Lung (tissue), 12 donors: Measurements from ENCODE around the gene CDK11B. TPM values are rescaled to one million over a fixed set of nuclear protein-coding genes. Genes with fewer than 3 reads are reported as not detected.

Experiments used
- ATAC-seq: fragments of 200-7000 bp; cut with Tn5 transposase; one replicate; pipeline ENCODE4 v1.9.1; 2020; ENCODE audit warnings: moderate number of reproducible peaks; ENCODE audit not compliant: insufficient read depth, low FRiP score
- DNase-seq, 3 donors: peaks; one replicate each; pipeline ENCODE4 v3.0.0-alpha.2; 2013 to 2017
- H3K27ac ChIP-seq, 2 donors: one replicate each; pipeline ENCODE4 v1.5.1; 2013; ENCODE audit warnings: mild to moderate bottlenecking in 2 of 2, moderate library complexity in 2 of 2, control low read depth in 1 of 2, inconsistent platforms in 1 of 2, low read depth in 1 of 2, low read length in 1 of 2
- H3K27me3 ChIP-seq, 3 donors: one replicate each; pipeline ENCODE4 v1.5.1; 2013; ENCODE audit warnings: low read length in 2 of 3; ENCODE audit not compliant: control insufficient read depth in 3 of 3, insufficient read depth in 3 of 3
- H3K36me3 ChIP-seq, 4 donors: one replicate each; pipeline ENCODE4 v1.5.1; 2013; ENCODE audit warnings: low read length in 4 of 4, mild to moderate bottlenecking in 1 of 4, moderate library complexity in 1 of 4; ENCODE audit not compliant: control insufficient read depth in 4 of 4, insufficient read depth in 4 of 4
- H3K4me1 ChIP-seq, 5 donors: one replicate each; pipeline ENCODE4 v1.5.1; 2013; ENCODE audit warnings: low read length in 5 of 5, mild to moderate bottlenecking in 2 of 5, moderate library complexity in 1 of 5; ENCODE audit not compliant: control insufficient read depth in 5 of 5, insufficient read depth in 5 of 5
- H3K4me3 ChIP-seq: one replicate; pipeline ENCODE4 v1.5.1; 2013; ENCODE audit warnings: mild to moderate bottlenecking, control low read depth, moderate library complexity
- H3K9ac ChIP-seq, 2 donors: one replicate each; pipeline ENCODE4 v1.5.1; 2013; ENCODE audit warnings: low read length in 2 of 2, control low read depth in 1 of 2; ENCODE audit not compliant: insufficient read depth in 1 of 2
- H3K9me3 ChIP-seq, 4 donors: one replicate each; pipeline ENCODE4 v1.5.1; 2013; ENCODE audit warnings: low read length in 3 of 4, mild to moderate bottlenecking in 1 of 4, moderate library complexity in 1 of 4; ENCODE audit not compliant: control insufficient read depth in 4 of 4, insufficient read depth in 3 of 4
- WGBS, 2 donors: extraction: QIAGEN DNeasy Blood & Tissue Kit; methylation state at CpG; one replicate each; pipeline ENCODE4 v1.1.7; 2013; 5-methylcytosine and 5-hydroxymethylcytosine counted together
- polyA plus RNA-seq, 2 donors: library from polyadenylated mRNA; stranded (reverse); fragments of 200-250 nt; gene quantifications; one replicate each; pipeline ENCODE4 v1.2.1, GENCODE V29; 2013
- total RNA-seq, 2 donors: library from RNA; depleted of rRNA in 1 of 2; stranded (reverse); fragments of >200 nt in 1 of 2; gene quantifications; one replicate each; pipeline ENCODE4 v1.2.1, GENCODE V29; 2014 to 2021
- TF ChIP-seq, protein P1 (sequence below): IDR thresholded peaks from 2 replicates; pipeline ENCODE4 v1.5.1; 2012; ENCODE audit warnings: mild to moderate bottlenecking; ENCODE audit errors: control extremely low read depth, extremely low read depth
- donor health status: control.
- donor health status: control.
- donor health status: Bipolar disorder and iron deficiency.
- donor health status: healthy.
- donor health status: DM: yes; HTN: yes; CAD: no.

CDK11B gene
- total and polyA plus RNA-seq, 4 donors = 15.7 to 39.6 (median 24.2) TPM

DNA sequence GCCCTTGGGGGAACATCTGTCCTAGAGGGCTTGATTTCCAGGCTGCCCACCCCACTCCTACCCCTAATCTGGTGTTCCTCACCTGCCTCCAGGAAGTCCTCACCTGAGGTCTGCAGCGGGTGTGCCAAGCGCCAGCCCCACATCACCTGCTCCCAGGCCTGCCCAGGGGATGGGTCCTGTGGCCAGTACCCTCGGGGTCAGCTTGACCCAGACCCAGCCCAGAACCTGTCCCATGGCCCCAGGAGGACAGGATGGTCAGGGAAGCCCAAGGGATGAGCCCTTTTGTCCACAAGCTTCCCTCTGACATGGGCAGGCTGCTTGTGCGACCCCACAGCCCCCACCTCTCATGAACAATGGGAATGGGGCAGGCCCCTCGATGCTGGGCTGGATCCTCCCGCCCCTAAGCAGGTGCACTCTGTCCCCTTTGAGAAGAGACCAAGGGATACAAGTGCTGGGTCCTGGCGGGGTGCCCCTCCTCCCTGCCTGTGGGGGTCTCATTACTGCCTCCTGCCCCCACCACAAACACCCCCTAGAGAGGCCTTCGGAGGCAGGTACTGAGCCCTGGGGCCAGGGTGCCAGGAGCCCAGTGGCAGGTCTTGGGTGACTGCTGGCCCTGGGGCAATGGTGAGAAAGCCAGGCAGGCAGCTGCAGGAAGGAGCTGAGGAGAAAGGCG lies 40.3 kb downstream of the CDK11B start:
- no peak overlapping the region for H3K27ac ChIP-seq
- WGBS, 2 donors = 94 to 97% methylated on average over 9 of the region's 9 CpGs
- no peak overlapping the region for H3K4me3 ChIP-seq
- H3K4me1 ChIP-seq = peaks cover 0 to 25% (median 13%) of the 10 kb centered on the region in 5 donors
- ATAC-seq = no peak
- no peak overlapping the region for H3K9ac ChIP-seq
- H3K36me3 ChIP-seq = peaks cover 0 to 12% (median 9%) of the 10 kb centered on the region in 4 donors
- no peaks in the 10 kb centered on the region for H3K27me3 ChIP-seq
- TF ChIP-seq, protein P1, sequence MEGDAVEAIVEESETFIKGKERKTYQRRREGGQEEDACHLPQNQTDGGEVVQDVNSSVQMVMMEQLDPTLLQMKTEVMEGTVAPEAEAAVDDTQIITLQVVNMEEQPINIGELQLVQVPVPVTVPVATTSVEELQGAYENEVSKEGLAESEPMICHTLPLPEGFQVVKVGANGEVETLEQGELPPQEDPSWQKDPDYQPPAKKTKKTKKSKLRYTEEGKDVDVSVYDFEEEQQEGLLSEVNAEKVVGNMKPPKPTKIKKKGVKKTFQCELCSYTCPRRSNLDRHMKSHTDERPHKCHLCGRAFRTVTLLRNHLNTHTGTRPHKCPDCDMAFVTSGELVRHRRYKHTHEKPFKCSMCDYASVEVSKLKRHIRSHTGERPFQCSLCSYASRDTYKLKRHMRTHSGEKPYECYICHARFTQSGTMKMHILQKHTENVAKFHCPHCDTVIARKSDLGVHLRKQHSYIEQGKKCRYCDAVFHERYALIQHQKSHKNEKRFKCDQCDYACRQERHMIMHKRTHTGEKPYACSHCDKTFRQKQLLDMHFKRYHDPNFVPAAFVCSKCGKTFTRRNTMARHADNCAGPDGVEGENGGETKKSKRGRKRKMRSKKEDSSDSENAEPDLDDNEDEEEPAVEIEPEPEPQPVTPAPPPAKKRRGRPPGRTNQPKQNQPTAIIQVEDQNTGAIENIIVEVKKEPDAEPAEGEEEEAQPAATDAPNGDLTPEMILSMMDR = no peak
- no peaks in the 10 kb centered on the region for H3K9me3 ChIP-seq
- DNase-seq = no peak

DNA sequence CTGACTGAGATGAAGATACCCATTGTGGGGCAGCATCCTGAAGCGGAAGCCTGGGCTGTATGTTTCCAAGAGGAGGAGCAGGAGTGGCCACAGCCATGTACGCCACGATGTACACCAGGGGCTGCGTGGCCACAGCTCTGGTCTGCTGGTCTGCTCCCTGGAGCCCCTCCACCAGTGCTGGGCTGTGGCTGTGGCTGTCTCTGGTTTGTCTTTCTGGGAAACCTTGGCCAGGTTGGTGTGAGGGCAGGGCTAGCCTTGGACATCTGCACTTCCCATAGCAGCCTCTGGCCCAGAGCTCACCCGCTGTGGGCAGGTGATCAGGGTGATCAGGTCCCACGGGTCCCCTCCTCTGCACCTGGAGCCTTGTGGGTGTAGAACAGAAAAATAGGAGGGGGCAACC lies 40.9 kb downstream of the CDK11B start:
- no peak for DNase-seq

DNA sequence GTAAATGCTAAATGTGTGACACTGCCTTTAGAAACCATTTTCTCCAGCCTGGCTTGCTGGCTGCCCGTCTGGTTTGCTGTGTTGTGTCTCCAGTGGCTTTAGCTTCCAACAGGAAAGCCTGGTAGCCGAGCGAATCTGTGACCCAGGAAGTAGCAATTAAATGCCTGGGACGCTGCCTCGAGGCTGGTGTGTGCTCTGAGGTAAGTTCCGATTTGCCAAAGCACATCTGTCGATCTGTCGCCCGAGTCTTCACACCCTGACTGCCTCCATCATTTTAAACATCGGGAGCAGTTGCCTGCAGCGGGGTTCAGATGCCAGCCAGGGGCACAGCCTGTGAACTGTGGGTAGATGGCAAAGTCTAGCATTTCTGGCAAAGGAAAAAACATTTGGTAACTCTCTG lies 41.3 kb downstream of the CDK11B start:
- ATAC-seq (no peak), DNase-seq (no peak)
- peaks cover 0 to 12% (median 9%) of the 10 kb centered on the region in 4 donors for H3K36me3 ChIP-seq
- H3K27me3 ChIP-seq = no peaks in the 10 kb centered on the region
- H3K9me3 ChIP-seq = no peaks in the 10 kb centered on the region
- H3K4me1 ChIP-seq = peaks cover 0 to 28% (median 13%) of the 10 kb centered on the region in 5 donors
- no peak overlapping the region for H3K27ac ChIP-seq
- no peak overlapping the region for H3K9ac ChIP-seq
- no peak overlapping the region for H3K4me3 ChIP-seq
- 94 to 97% methylated on average over 11 of the region's 11 CpGs for WGBS, 2 donors
- TF ChIP-seq, protein P1 = no peak

More for the DNA sequence above, 40.9 kb downstream of the CDK11B start:
- TF ChIP-seq, protein P1 = no peak
- Histone ChIP-seq H3K9ac (no peak overlapping the region), H3K4me3 (no peak overlapping the region), H3K4me1 (peaks cover 0 to 28% (median 13%) of the 10 kb centered on the region in 5 donors), H3K9me3 (no peaks in the 10 kb centered on the region), H3K27me3 (no peaks in the 10 kb centered on the region), H3K27ac (no peak overlapping the region), H3K36me3 (peaks cover 0 to 12% (median 9%) of the 10 kb centered on the region in 4 donors)
- no peak for ATAC-seq
- 95% methylated on average over 6 of the region's 6 CpGs for WGBS, 2 donors
